Endothelial cell of umbilical vein (primary cell): ENCODE measurements around the gene RBL1. TPM values are rescaled to one million over a fixed set of nuclear protein-coding genes. Genes with fewer than 3 reads are reported as not detected.

ENCODE experiments used
- BruUV-seq: library from RNA; stranded (reverse); fragments of 400-500 nt; replicated peaks from 2 replicates; lab custom pipeline; 2021; lab: Mats Ljungman, UMichigan
- CTCF ChIA-PET: fragments of 300-600, 350-600 bp; sonication (Branson Sonifier 250); formaldehyde crosslinking; loops from one replicate; lab custom pipeline; 2021; ENCODE audit warnings: antibody characterized with exemption, inconsistent platforms; lab: Charles Lee
- POLR2A ChIA-PET: fragments of 300-600, 350-600 bp; sonication (Branson Sonifier 250); formaldehyde crosslinking; loops from one replicate; lab custom pipeline; 2021; ENCODE audit warnings: antibody characterized with exemption, inconsistent platforms; lab: Charles Lee
- DNase-seq: peaks from one replicate; pipeline ENCODE4 v3.0.0-alpha.2; 2011; ENCODE audit warnings: low read depth, low spot score
- FAIRE-seq: peaks from 2 replicates; lab custom pipeline; 2011; peaks lifted over from hg19 to GRCh38; lab: Jason Lieb, UNC
- H2AFZ ChIP-seq: 2 replicates; pipeline ENCODE4 v1.6.0; 2012; ENCODE audit warnings: low read depth, low read length, control low read depth, inconsistent platforms
- H3K27ac ChIP-seq: 2 replicates; pipeline ENCODE4 v1.5.1; 2011; ENCODE audit warnings: low read depth, mild to moderate bottlenecking, control low read depth, low read length, moderate library complexity; ENCODE audit not compliant: insufficient read depth
- H3K27me3 ChIP-seq, 2 experiments: 2 replicates each; pipeline versions ENCODE4 v1.6.0 to v1.6.1; 2011; ENCODE audit warnings: low read length in 2 of 2, mixed read lengths in 1 of 2; ENCODE audit not compliant: control insufficient read depth in 2 of 2, insufficient read depth in 2 of 2
- H3K36me3 ChIP-seq, 2 experiments: 2 replicates in 1 of 2; 3 replicates in 1 of 2; pipeline ENCODE4 v1.5.1; 2011; ENCODE audit warnings: low read length in 2 of 2, mild to moderate bottlenecking in 1 of 2, moderate library complexity in 1 of 2; ENCODE audit not compliant: control insufficient read depth in 2 of 2, insufficient read depth in 2 of 2; ENCODE audit errors: extremely low read depth in 1 of 2
- H3K4me1 ChIP-seq: 3 replicates; pipeline ENCODE4 v1.5.1; 2011; ENCODE audit warnings: mild to moderate bottlenecking, low read length; ENCODE audit not compliant: control insufficient read depth, insufficient read depth; ENCODE audit errors: extremely low read depth
- H3K4me2 ChIP-seq: 2 replicates; pipeline ENCODE4 v1.6.1; 2011; ENCODE audit warnings: low read length, control low read depth, mixed read lengths; ENCODE audit not compliant: insufficient read depth
- H3K4me3 ChIP-seq, 3 experiments: fragments of 200-600 bp in 1 of 3; sonication (generic), shearing (Covaris generic) in 1 of 3; replicated peaks in 1 of 3; 2 replicates each; pipeline ENCODE4 v1.5.1; 2011 to 2016; ENCODE audit warnings: control low read depth in 3 of 3, low read length in 3 of 3, mild to moderate bottlenecking in 2 of 3, inconsistent platforms in 1 of 3, low read depth in 1 of 3, moderate library complexity in 1 of 3; ENCODE audit not compliant: insufficient read depth in 1 of 3
- H3K79me2 ChIP-seq: 2 replicates; pipeline ENCODE4 v1.6.0; 2012; ENCODE audit warnings: low read length, inconsistent platforms; ENCODE audit not compliant: control insufficient read depth, insufficient read depth
- H3K9ac ChIP-seq: replicated peaks from 2 replicates; pipeline ENCODE3; 2011; ENCODE audit warnings: low read length, control low read depth; ENCODE audit not compliant: insufficient read depth; ENCODE audit errors: extremely low read depth
- H3K9me1 ChIP-seq: replicated peaks from 3 replicates; pipeline ENCODE4 v1.6.0; 2011; ENCODE audit warnings: mild to moderate bottlenecking, low read length; ENCODE audit not compliant: control insufficient read depth, insufficient read depth; ENCODE audit errors: extremely low read depth
- H3K9me3 ChIP-seq: replicated peaks from 2 replicates; pipeline ENCODE4 v1.5.1; 2012; ENCODE audit warnings: low read length, inconsistent platforms; ENCODE audit not compliant: control insufficient read depth, insufficient read depth
- H4K20me1 ChIP-seq: replicated peaks from 2 replicates; pipeline ENCODE3; 2011; ENCODE audit warnings: mild to moderate bottlenecking, low read length; ENCODE audit not compliant: control insufficient read depth, insufficient read depth; ENCODE audit errors: extremely low read depth
- EZH2 ChIP-seq: IDR thresholded peaks from 2 replicates; pipeline ENCODE4 v1.6.1; 2012; ENCODE audit warnings: borderline replicate concordance, low read depth, mild to moderate bottlenecking, moderate library complexity, low read length, inconsistent platforms; ENCODE audit not compliant: severe bottlenecking
- GATA2 ChIP-seq: IDR thresholded peaks from 2 replicates; pipeline ENCODE4 v1.7.0; 2011; ENCODE audit warnings: low read depth, mild to moderate bottlenecking, moderate library complexity, mixed read lengths, low read length; ENCODE audit not compliant: insufficient read length, insufficient read depth
- dilution Hi-C: fragments of 300-500 bp; cut with MboI; formaldehyde crosslinking; loops from one replicate; pipeline ENCODE4 v1.15.0; 2019; ENCODE audit warnings: low sequenced_read_pairs; ENCODE audit not compliant: extremely low pct_ligation_motif_present
- intact Hi-C: fragments of 100-400 bp; cut with micrococcal nuclease; formaldehyde crosslinking; loops from one replicate; pipeline ENCODE4 v1.10.0; 2022
- polyA plus RNA-seq, 4 experiments: library from polyadenylated mRNA; depleted of rRNA in 3 of 4; stranded (reverse) in 3 of 4; unstranded in 1 of 4; fragments of >200 nt; gene quantifications; 2 replicates each; pipeline versions ENCODE4 v1.2.1 to v1.2.3, GENCODE V29; 2011 to 2012; ENCODE audit warnings: missing spikeins in 1 of 4
- total RNA-seq: library from RNA; stranded (reverse); gene quantifications from 2 replicates; pipeline ENCODE4 v1.2.3, GENCODE V29; 2021
- TF ChIP-seq, protein P1 (sequence below), 2 donors: IDR thresholded peaks; 1 replicate in 1 of 2; 2 replicates in 1 of 2; pipeline ENCODE4 v1.5.1; 2011; ENCODE audit warnings: low read length in 2 of 2, mild to moderate bottlenecking in 2 of 2, moderate library complexity in 2 of 2, control low read depth in 1 of 2, inconsistent platforms in 1 of 2, low read depth in 1 of 2; ENCODE audit not compliant: insufficient read depth in 1 of 2; ENCODE audit errors: extremely low read depth in 1 of 2

Gene RBL1
- total and polyA plus RNA-seq, 2 donors (not counting 3 experiments of a cell fraction or from before 2014, with no cell fraction given) = 3.1 to 20.1 TPM

DNA sequence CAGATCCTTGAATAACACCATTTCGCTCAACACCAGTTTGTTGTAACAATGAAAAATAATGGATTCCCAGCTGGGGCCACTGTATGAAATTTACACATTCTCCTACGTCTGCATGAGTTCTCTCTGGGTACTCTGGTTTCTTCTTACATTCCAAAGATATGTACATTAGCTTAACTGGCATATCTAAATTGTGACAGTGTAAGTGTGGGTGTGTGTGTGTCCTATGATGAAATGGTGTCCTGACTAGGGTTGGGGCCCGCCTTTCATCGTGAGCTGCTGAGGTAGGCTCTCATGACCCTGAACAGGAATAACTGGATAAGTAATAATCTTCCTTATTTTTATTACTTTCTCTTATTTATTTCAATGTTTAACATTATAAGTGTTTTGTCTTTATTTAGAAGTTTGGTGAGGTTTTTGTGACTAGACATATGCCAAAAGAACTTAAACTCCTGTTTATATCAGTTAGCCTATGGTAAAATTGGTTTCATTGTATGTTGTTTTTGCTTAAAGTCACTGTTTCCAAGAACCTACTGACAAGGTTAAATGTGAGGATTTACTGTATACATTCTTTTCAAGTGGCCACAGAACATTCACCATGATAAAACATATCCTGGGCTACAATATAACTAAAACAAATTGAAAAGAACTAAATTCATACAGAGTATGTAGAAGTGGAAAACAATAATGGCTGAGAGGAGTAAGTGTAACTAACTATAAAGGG lies 42.4 kb downstream of the RBL1 start:
- Histone ChIP-seq H3K27ac (no peak overlapping the region), H3K27me3 (no peaks in the 10 kb centered on the region), H4K20me1 (no peaks in the 10 kb centered on the region), H3K4me3 (no peak overlapping the region), H3K36me3 (peaks cover 0 to 3% of the 10 kb centered on the region in 2 experiments), H3K79me2 (no peaks in the 10 kb centered on the region), H3K9me1 (no peaks in the 10 kb centered on the region), H3K4me1 (no peaks in the 10 kb centered on the region), H2AFZ (no peak overlapping the region), H3K9ac (no peak overlapping the region), H3K9me3 (no peaks in the 10 kb centered on the region), H3K4me2 (no peak overlapping the region)
- no TSS peak for BruUV-seq
- intact Hi-C loops (no loop called here), dilution Hi-C loops (no loop called here)
- FAIRE-seq (no peak), DNase-seq (no peak)
- no peak for TF ChIP-seq EZH2
- no peak for TF ChIP-seq GATA2
- TF ChIP-seq, protein P1, sequence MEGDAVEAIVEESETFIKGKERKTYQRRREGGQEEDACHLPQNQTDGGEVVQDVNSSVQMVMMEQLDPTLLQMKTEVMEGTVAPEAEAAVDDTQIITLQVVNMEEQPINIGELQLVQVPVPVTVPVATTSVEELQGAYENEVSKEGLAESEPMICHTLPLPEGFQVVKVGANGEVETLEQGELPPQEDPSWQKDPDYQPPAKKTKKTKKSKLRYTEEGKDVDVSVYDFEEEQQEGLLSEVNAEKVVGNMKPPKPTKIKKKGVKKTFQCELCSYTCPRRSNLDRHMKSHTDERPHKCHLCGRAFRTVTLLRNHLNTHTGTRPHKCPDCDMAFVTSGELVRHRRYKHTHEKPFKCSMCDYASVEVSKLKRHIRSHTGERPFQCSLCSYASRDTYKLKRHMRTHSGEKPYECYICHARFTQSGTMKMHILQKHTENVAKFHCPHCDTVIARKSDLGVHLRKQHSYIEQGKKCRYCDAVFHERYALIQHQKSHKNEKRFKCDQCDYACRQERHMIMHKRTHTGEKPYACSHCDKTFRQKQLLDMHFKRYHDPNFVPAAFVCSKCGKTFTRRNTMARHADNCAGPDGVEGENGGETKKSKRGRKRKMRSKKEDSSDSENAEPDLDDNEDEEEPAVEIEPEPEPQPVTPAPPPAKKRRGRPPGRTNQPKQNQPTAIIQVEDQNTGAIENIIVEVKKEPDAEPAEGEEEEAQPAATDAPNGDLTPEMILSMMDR (IDR thresholded peaks at IDR 0.05; ENCODE audit: extremely low read depth in 1 of 2, insufficient read depth in 1 of 2, low read depth in 1 of 2, low read length in 2 of 2) = no peak
- ChIA-PET POLR2A (no interaction called here), CTCF (no interaction called here)
